Cerebellar nuclear complex (tissue), 1 donor: ENCODE measurements around the gene FNBP1L.
"Not testable (repeated sequence)": the region's sequence is repeated elsewhere in the genome, so short reads cannot be mapped to it uniquely, and the experiment has no call there.

Experiments
- DNase-seq, 2 experiments: peaks; one replicate each; lab custom pipeline; 2025; lab: John Stamatoyannopoulos, UW

The FNBP1L gene

GRCh38 chr1:93573940-93574469 is 126.1 kb downstream of the FNBP1L start:
- no peak for DNase-seq

GRCh38 chr1:93574511-93574910 is 126.6 kb downstream of the FNBP1L start:
- DNase-seq: no peak

DNA sequence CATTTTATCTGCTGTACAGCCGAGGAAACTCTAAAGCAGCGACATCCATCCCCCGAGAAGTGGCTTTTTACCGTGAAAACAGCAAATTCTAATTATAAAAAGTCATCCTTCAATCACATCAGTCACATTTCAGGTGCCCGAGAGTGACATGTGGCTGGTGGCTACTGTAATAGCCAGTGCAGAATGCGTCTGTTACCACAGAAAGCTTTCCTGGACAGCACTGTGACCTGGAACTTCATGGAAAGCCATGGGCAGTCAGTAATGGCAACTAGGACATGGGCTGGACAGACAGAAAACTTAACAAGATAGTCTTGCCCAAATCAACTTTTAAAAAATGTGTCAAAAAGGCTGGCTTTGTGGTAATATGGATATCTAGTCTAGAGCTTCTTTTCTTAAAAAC is 127.1 kb downstream of the FNBP1L start:
- DNase-seq: no peak

GRCh38 chr1:93575621-93576284 is 127.8 kb downstream of the FNBP1L start:
- DNase-seq: no peak

DNA sequence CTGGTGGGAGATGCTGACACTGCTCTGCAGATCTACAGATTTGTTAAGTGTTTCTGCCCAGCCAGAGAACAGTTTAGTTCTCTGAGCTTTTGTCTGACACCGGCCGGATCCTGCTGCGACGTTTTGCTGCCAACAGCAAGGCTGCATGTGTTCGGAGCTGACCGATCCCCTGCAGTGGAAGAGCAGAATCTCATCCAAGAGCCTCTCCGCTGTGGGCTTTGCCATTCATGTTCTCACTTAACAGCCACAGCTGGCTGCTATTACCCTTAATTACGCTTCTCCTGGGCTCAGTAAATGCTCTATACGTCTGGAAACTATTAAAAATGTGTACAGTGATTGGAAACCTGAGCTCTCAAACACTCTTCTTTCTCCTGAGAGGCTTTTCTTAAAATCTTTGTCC is 128.4 kb downstream of the FNBP1L start:
- DNase-seq: no peak

GRCh38 chr1:93576746-93577145 is 128.8 kb downstream of the FNBP1L start:
- DNase-seq: no peak

DNA sequence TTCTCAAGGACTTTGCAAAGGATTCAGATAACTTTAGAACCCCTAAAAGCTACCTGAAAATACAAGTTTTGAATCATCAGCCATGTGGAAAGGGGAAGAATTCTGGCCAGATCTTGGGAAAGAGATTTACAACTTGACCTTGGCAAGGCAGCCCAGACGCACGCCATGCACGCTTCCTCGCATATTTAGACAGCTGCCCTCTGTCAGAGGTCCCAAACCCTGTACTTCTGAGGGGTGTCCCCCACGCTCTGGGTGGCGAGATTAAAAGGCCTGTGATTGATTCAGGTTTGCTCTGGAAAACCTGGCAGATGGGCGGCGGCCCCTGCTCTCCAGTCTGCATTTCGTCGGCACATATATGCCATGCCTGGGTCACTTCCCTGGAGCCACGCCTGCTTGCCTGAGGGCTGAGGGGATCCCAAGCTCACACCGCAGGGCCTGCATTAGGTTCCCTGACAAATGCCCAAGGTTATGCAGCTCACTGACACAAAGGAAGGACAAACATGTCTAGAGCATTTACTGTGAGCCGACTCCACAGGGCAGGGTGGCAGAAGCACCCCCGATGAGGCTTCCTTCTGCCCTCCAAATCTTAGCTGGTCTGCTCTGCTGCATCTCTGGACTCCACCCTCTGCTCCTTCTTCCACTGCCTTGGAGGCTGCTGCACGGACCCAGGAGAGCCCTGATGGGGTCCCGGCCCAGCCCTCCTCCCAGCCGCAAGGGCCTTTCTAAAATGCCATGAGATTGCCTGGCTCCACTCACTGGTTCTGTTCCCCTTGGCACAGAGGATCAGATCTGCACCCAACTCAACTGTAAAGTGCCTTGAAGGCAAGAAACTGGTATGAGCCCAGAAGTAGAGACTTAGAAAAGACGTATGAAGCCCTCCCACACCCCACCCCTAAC is 129.9 kb downstream of the FNBP1L start:
- DNase-seq: no peak

GRCh38 chr1:93578433-93578830 is 130.5 kb downstream of the FNBP1L start:
- DNase-seq: no peak

GRCh38 chr1:93578911-93579825 is 131.2 kb downstream of the FNBP1L start:
- no peak for DNase-seq

DNA sequence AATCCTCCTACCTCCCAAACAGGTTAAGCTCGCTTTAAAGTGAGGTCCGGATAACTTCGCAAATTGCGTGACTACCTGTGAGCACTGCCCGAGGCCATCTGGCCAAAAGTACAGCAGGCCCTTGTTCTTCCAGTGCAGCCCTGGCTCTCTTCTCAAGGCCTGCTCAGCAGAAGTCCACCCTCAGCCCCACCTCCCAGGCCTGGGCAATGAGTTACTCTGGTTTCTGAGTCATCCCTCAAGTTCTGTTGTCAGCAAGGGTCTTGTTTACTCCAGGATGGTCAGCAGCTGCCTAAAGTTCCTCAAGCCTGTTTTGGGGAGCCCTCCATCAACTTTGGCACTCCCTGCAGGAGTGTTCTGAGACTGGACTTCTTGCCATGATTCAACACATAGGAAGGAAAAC is 132.0 kb downstream of the FNBP1L start:
- DNase-seq: no peak

- no peak for DNase-seq
These were observed 134.3 kb downstream of the FNBP1L start for GRCh38 chr1:93581917-93582850.

GRCh38 chr1:93584261-93585003 is 136.5 kb downstream of the FNBP1L start:
- no peak for DNase-seq

DNA sequence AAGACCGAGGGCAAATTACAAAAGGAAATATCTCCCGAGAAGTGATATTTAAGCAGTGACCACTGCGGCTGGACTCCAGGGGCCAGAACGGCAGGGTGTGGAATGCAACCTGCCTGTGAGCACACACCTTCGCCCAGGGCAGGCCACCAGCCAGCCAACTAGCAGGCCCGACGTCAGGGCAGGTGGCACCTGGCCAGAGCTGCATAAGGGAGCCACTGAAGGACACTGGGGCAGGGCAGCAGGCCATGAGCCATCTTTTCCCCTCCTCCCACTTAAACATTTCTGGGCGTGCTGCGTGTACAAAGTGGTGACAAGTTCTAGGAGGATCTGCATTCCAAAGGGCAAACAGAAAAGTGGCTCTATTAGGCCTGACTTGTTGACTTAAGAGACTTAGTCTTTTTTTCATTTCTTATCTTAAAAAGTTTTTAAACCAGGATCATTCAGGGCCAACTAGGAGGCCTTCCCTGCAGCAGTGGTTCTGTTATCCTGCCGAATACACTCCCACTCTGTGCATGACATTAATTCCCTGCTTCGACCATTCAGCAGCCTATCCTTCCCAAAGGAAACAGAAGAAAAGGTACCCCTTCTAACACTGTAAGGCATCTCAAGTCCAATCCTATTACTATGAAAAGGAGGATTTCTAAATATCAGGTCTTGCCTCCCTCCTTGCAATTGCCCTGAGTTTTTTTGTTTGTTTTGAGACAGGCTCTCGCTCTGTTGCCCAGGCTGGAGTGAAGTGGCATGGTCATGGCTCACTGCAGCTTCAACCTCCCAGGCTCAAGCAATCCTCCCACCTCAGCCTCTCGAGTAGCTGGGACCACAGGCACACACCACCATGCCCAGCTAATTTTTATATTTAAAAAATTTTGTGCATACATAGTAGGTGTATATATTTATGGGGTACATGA is 137.4 kb downstream of the FNBP1L start:
- no peak for DNase-seq

GRCh38 chr1:93587354-93587753 is 139.4 kb downstream of the FNBP1L start:
- no peak for DNase-seq

GRCh38 chr1:93588206-93588605 is 140.3 kb downstream of the FNBP1L start:
- no peak for DNase-seq

DNA sequence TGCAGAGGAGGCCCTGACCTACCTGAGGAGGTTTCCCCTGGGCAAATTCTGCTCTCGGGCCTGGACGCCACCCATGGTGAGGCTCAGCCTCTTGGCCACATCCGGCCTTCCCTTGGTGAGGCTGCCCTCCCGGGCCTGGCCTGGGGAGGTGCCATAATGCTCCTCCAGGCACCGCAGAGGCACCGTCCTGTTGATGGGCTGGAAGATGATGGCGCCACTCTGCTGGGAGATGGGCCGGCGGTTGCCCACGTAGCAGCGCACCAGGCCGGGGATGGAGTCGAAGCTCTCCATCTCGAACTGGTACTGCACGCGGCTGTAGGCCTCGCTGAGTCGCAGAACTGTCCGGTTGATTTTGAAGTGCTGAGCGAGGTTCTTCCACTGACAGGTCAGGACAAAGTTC is 141.0 kb downstream of the FNBP1L start:
- DNase-seq: no peak

GRCh38 chr1:93591291-93591675 is 143.4 kb downstream of the FNBP1L start:
- DNase-seq: not testable (repeated sequence)

- no peak for DNase-seq
These were observed 144.0 kb downstream of the FNBP1L start for GRCh38 chr1:93591676-93592550.
